HG02759 (cell line): ENCODE measurements around the gene EGLN2.
A peak's percentile ranks its signal among the peaks of the same experiment; 100 is the strongest.
"Not testable (repeated sequence)": the region's sequence is repeated elsewhere in the genome, so short reads cannot be mapped to it uniquely, and the experiment has no call there.

Experiments used
- ATAC-seq: cut with Tn5 transposase; IDR thresholded peaks from one replicate; pipeline ENCODE4 v1.9.1; 2021; ENCODE audit warnings: mild to moderate bottlenecking, moderate library complexity; ENCODE audit not compliant: unreplicated experiment

EGLN2 gene

DNA sequence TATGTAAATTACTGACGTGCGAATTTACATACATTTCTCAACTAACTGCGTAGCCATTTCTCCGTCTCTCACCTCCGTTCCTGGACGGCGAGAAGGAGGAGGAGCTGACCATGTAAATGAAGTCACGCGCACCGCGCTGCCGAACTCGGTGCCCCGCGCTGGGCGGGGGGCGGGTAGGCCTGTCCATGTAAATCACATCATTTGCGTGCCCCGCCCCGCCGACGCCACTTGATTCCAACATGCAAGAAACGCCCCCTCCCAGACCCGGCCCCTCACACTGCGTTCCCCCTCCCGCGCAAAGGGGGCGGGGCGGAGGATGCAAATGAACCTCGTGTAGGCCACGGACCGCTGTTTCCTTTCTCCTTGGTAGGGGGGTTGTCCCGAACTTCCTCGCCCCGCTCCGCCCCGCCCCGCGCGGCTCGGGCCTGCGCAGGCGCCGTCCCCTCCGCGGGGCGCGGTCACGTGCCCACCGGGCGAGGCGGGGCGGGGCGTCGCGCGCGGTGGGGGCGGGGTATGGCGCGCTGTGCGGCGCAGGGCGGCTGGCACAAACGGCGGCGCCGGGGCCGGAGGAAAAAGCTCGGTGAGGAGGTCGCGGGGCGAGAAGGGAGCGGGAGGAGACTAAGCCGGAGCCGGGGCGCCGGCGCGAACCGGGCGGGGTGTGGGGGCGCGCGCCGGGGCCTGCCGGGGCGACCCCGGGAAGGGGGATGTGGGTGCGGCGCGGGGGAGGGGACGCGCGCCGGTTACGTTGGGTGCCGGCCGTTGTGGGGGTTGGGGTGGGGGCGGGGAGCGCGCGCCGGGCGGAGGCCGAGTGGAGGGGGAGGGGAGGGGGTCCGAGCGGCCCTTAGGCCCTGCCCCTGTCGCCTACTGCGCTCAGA lies at the start of gene EGLN2:
Gene EGLN2 (plus strand): TSS at position 509 of the 875 bp plus-strand sequence. CDS start 1,382 bp downstream, outside the sequence.
- ATAC-seq, result peak; percentile 82

- ATAC-seq, result peak; percentile 85
Observed at GRCh38 chr19:40750058-40750873, 48.7 kb upstream of the EGLN2 start, which contains the start of gene ACTMAP. ACTMAP (minus strand) TSS chr19:40750477; CDS start chr19:40749803, 674 bp downstream.

DNA sequence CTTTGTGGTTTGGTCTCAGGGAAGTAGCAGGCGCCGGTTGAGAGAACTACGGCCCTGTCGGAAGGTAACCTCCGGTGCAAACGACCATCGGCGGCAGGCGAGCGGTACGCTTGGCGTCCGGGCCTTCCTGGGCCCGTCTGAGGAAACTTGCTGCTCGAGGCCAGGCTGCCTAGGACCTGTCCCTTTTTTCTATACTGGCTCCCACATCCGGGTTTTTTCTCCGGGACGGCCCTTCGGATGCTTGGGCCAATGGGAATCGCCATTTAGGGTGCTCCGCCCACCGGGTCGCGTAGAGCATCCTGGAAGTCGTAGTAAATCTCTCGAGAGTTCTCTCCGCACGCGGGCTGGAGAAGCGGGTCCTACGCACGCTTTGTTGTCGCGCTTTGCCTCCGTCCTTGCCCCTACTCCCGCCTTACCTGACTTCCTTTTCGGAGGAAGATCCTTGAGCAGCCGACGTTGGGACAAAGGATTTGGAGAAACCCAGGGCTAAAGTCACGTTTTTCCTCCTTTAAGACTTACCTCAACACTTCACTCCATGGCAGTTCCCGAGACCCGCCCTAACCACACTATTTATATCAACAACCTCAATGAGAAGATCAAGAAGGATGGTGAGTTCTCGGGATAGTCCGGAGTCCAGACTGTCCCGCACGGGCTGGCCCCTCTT lies 48.0 kb upstream of the EGLN2 start, which contains the start of gene SNRPA:
Gene SNRPA (plus strand): TSS at position 330 of the 664 bp plus-strand sequence. CDS start 206 bp downstream, at position 536.
- ATAC-seq, result peak; percentile 67

GRCh38 chr19:40752257-40752781 lies 46.7 kb upstream of the EGLN2 start:
- ATAC-seq, result no peak

DNA sequence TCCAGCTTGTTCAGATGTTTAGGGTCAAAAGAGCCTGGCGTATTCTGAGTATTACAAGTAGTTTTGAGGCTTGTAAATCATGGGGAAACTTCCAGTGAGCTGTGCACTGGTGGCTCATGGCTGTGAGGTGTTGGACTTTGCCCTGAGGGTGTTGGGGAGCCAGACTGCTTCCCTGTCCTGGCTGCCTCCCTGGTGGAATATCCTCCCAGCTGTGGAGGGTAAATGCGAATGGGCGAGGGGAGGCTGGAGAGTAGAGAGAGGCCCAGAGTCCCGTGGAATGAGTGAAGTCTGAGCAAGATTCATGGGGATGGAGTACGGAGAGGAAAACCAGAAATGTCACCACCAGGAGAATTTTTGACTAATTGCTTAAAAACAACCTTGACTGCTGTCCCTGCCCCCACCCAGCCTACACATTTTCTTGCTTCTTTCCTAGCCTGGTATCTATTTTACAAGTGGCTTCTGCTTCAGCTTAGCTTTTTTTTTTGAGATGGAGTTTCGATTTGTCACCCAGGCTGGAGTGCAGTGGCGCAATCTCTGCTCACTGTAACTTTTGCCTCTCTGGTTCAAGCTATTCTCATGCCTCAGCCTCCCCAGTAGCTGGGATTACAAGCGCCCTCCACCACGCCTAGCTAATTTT lies 44.3 kb upstream of the EGLN2 start:
- no peak for ATAC-seq

- no peak for ATAC-seq
Observed at GRCh38 chr19:40755248-40755624, 43.8 kb upstream of the EGLN2 start.

GRCh38 chr19:40755791-40756190 lies 43.2 kb upstream of the EGLN2 start:
- ATAC-seq, result no peak

DNA sequence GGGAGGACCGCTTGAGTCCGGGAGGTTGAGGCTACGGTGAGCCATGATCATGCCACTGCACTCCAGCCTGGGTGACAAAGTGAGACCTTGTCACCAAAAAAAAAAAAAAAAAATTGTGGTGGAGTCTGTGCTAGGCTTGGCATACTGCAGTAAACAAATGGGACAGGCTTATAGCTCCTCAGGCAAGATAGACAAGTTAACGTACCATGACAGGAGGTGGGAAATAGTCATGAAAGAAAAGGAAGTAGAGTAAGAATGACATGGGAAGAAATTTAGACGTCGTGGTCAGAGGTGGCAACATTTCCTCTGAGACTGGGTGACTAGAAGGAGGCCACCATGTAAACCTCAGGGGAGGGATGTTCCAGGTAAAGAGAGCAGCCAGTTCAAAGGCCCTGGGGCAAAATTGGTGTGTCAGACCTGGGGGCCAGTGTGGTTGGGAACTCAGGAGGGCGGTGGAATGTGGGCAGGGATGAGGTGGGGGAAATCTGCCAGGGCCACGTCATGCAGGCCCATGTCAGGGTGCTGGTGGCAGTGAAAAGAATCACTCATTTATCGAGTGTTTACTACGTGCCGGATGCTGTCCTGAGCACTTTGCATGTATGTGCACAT lies 42.4 kb upstream of the EGLN2 start:
- no peak for ATAC-seq

DNA sequence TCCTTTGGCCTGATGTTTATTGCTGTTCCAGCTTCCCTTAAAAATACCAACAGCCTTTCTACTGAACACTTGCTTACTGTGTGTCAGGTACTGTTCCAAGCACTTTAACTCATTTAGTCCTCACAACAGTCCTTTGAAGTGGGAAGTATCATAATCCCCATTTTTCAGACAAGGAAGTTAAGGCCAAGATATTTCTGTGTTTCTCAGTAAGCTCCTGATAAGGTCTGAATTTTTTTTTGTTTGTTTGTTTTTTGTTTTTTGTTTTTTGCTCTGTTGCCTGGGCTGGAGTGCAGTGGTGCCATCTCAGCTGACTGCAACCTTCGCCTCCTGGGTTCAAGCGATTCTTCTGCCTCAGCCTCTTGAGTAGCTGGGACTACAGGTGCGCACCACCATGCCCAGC lies 40.5 kb upstream of the EGLN2 start:
- ATAC-seq, result no peak

GRCh38 chr19:40759352-40759751 lies 39.6 kb upstream of the EGLN2 start:
- ATAC-seq, result no peak

GRCh38 chr19:40762754-40763470 lies 36.1 kb upstream of the EGLN2 start:
- ATAC-seq, result no peak

DNA sequence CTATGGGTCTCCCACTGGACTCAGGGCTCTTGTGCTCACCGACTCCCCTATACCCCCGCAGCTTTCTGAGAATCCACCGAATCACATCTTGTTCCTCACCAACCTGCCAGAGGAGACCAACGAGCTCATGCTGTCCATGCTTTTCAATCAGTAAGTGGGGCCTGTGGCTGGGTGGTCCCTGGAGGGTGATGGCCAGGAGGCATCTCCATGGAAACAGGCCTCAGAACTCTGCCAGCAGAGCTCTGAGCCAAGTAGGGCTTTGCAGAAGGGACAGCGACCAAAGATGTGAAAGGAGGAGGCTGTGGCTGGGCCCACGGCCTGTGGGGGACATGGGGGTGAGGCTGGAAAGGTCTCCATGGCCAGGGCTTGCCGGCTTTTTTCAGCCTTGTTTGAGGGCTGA lies 35.5 kb upstream of the EGLN2 start:
- no peak for ATAC-seq

DNA sequence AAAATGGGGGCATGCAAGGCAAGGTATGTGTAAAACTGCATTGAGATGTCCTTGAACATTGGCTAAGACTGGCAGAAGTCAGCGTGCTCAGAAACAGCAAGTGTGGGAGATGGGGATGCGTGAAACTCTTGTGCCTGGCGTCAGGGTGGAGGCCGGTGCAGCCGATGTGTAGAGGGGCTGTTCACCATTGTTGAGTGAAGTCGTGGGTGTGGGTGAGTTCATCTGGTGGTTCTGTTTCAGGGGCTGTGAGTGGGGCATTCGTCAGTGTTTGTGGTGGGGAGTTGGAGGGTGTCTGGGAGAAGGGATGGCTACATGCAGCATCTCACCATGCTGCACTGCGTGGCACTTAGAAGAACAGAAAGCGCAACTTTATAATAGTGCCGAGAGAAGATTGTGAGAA lies 35.0 kb upstream of the EGLN2 start:
- ATAC-seq, result no peak

GRCh38 chr19:40766385-40766784 lies 32.6 kb upstream of the EGLN2 start:
- not testable (repeated sequence) for ATAC-seq

DNA sequence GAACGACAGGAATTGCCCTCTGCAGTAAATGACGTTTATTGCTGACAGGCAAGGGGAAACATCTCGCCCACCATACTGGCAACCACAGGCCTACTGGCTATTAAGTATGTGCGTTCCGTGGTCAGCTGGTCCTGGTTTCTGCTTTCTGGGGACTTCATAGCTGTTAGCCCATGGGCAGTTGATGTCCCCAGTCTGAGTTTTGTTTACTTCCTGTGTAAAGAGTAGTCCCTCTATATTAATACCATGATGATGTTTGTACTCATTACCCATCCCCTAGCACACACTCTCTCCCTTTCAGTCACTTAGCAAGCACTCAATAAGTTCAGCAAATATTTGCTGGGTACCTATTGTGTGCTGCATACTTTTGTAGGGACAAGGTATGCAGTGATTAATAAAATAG lies 30.1 kb upstream of the EGLN2 start:
- no peak for ATAC-seq

DNA sequence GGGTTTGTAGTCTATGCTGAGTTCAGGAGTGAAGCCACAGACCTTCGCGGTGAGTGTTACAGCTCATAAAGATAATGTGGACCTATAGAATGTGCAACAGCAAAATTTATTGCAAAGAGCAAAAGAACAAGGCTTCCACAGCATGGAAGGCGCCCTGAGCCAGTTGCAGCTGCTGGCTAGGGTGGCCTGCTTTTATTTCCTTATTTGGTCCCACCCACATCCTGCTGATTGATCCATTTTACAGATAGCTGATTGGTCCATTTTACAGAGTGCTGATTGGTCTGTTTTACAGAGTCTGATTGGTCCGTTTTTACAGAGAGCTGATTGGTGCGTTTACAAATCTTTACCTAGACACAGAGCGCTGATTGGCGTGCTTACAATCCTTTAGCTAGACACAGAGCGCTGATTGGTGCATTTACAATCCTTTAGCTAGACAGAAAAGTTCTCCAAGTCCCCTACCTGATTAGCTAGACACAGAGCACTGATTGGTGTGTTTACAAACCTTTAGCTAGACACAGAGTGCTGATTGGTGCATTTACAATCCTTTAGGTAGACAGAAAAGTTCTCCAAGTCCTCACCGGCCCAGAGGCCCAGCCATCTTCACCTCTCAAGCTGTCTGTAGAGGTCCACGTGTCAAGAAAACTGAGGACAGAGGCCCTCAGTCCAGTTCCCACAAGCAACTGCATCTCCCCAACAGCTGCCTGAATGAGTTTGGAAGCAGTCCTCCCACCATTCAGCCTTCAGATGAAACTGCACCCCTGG lies 27.7 kb upstream of the EGLN2 start:
- not testable (repeated sequence) for ATAC-seq

GRCh38 chr19:40774916-40775631 lies 23.9 kb upstream of the EGLN2 start, which contains the start of gene MIA:
MIA (plus strand) TSS chr19:40775521; CDS start chr19:40775543, 22 bp downstream.
- no peak for ATAC-seq

DNA sequence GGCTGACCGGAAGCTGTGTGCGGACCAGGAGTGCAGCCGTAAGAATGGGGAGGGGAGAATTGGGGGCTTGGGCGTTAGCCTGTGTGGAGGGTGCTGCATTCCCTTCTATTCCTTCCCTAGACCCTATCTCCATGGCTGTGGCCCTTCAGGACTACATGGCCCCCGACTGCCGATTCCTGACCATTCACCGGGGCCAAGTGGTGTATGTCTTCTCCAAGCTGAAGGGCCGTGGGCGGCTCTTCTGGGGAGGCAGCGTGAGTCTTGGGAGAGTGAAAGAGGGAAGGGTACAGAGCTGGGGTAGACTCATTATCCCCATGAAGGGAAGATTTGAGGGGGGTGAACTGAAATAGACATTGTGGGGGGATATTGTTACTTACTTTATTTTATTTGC lies 23.4 kb upstream of the EGLN2 start:
- ATAC-seq, result no peak
